IPS-11a (cell line): Measurements from ENCODE around the gene CPNE7.
"Not testable (repeated sequence)": the region's sequence is repeated elsewhere in the genome, so short reads cannot be mapped to it uniquely, and the experiment has no call there.

Source experiments
- H3K4me3 ChIP-seq: one replicate; pipeline ENCODE4 v1.5.1; 2013; ENCODE audit warnings: low read depth, low read length, control low read depth

CPNE7 gene

GRCh38 chr16:89582614-89583196, 7.1 kb downstream of the CPNE7 start:
- H3K4me3 ChIP-seq, result no peak overlapping the region

- H3K4me3 ChIP-seq, result no peak overlapping the region
Observed at GRCh38 chr16:89583197-89583894, 7.8 kb downstream of the CPNE7 start.

GRCh38 chr16:89583895-89584644, 8.5 kb downstream of the CPNE7 start:
- no peak overlapping the region for H3K4me3 ChIP-seq

- no peak overlapping the region for H3K4me3 ChIP-seq
Observed at GRCh38 chr16:89584768-89585549, 9.4 kb downstream of the CPNE7 start.

GRCh38 chr16:89586218-89586617, 10.7 kb downstream of the CPNE7 start:
- no peak overlapping the region for H3K4me3 ChIP-seq

GRCh38 chr16:89586853-89587252, 11.3 kb downstream of the CPNE7 start:
- H3K4me3 ChIP-seq, result no peak overlapping the region

GRCh38 chr16:89587676-89588075, 12.1 kb downstream of the CPNE7 start:
- not testable (repeated sequence) for H3K4me3 ChIP-seq

DNA sequence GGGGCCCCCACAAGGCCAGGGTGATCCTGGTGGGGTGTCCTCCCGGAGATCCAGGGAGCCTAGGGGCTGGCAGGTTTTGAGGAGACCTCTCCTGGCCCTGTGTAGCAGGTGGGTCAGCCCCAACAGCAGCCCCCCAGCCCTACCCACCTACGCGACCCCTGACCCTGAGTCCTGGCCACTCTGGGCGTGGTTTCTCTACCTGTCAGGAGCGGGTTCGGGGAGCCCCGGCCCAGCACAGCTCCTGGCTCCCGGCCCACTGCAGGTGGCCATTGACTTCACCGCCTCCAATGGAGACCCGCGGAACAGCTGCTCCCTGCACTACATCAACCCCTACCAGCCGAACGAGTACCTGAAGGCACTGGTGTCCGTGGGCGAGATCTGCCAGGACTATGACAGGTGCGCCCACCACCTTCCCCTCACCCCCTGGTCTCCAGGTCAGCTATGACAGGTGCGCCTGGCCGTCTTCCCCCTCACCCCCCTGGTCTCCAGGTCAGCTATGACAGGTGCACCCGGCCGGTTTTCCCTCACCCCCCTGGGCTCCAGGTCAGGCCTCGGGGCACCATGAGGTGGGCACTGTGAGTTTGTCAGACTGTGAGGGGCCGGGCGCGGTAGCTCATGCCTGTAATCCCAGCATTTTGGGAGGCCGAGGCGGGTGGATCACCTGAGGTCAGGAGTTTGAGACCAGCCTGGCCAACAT, 13.0 kb downstream of the CPNE7 start:
- no peak overlapping the region for H3K4me3 ChIP-seq

DNA sequence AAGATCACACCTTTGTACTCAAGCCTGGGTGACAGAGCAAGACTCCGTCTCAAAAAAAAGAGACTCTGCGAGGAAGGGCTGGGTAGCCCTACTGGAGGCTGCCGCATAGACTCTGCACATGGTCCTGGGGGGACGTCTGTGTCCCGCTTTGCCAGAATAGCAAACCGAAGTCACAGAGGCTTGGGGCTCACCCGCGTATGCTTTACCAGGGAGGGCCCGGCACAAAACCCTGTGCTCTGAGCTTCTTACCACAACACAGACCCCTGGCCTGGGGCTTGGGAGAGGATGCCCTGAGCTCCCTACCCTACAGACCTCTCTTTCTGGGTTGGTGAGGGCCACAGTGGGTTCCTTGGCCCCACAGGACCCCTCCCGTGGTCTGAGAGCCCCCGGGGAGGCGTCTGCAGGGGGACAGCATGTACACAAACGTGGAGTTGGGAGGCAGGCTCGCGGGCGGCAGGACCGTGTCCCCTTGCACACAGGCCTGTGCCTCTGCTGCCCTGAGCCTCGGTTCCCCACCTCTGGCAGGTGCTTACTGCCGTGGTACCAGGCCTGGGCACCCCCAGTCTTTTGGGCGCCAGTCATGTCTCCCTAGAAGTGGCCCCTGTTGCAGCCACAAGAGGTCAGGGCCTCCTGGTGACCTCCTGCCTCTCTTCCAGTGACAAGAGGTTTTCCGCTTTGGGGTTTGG, 13.8 kb downstream of the CPNE7 start:
- H3K4me3 ChIP-seq, result no peak overlapping the region

GRCh38 chr16:89593841-89594240, 18.3 kb downstream of the CPNE7 start:
- H3K4me3 ChIP-seq, result no peak overlapping the region

- no peak overlapping the region for H3K4me3 ChIP-seq
Observed at GRCh38 chr16:89595330-89596060, 19.9 kb downstream of the CPNE7 start.

- H3K4me3 ChIP-seq, result no peak overlapping the region
Observed at GRCh38 chr16:89596061-89596689, 20.6 kb downstream of the CPNE7 start.

GRCh38 chr16:89596957-89597649, 21.5 kb downstream of the CPNE7 start:
- H3K4me3 ChIP-seq, result no peak overlapping the region

- no peak overlapping the region for H3K4me3 ChIP-seq
Observed at GRCh38 chr16:89598199-89598598, 22.6 kb downstream of the CPNE7 start.

GRCh38 chr16:89599451-89599858, 23.9 kb downstream of the CPNE7 start:
- H3K4me3 ChIP-seq, result no peak overlapping the region

DNA sequence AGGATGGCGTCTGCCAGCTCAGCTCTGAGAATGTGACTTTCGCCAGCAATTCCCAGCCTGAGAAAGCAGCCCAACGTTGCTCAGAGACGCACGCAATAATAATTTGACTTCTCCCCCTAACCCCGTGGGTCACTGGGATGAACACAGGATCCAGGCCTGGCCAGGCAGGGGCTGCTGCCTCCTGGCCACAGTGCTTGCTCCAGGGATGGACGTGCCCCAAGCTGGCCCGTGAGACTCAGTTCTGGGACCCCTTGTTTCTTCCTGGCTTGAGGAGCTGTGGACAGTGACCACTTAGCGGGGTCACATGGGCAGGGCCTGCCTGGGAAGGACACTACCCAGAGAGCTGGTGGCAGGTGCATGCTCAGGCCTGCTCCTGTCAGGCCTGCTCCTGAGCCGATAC, 24.3 kb downstream of the CPNE7 start:
- H3K4me3 ChIP-seq, result no peak overlapping the region

DNA sequence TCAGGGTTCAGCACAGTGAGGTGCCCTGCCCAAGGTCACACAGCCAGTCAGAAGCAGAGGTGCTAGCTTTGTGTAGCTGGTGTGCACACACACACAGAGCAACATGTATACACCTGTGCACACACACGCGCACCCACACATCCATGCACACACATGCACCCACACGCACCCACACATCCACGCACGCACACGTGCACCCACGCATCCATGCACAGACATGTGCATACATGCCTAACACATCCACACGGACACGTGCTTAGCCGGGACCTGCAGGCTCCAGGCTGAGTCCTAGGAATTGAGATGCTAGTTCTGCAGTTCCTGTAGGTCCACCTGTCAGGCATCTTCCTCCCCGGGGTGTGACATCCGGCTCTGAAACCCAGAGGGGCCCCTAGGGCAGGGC, 24.9 kb downstream of the CPNE7 start:
- no peak overlapping the region for H3K4me3 ChIP-seq

- H3K4me3 ChIP-seq, result no peak overlapping the region
Observed at GRCh38 chr16:89600956-89601355, 25.4 kb downstream of the CPNE7 start.

- H3K4me3 ChIP-seq, result no peak overlapping the region
Observed at GRCh38 chr16:89601906-89602272, 26.3 kb downstream of the CPNE7 start.
